Measurements from ENCODE around the gene BRD9. TPM values are rescaled to one million over a fixed set of nuclear protein-coding genes. Genes with fewer than 3 reads are reported as not detected.
A peak's percentile ranks its signal among the peaks of the same experiment; 100 is the strongest.

BRD9 gene
- total and polyA plus RNA-seq, 2 of the 13 experiments (the other 11 are each of a cell fraction or from before 2014, with no cell fraction given) = 5.2 to 22.9 TPM

GRCh38 chr5:919356-920000, 26.9 kb upstream of the BRD9 start (continued):
- TF ChIP-seq NFE2L2 (IDR thresholded peaks at IDR 0.05; ENCODE audit: low read length) (peak; percentile 60; the same call in 1 of the 2 replicates), HCFC1 (IDR thresholded peaks at IDR 0.05; ENCODE audit: low read depth, low read length) (no peak), RXRB (CRISPR knock-in tag; IDR thresholded peaks at IDR 0.05; ENCODE audit: borderline replicate concordance) (peak; percentile 98), TFDP2 (CRISPR knock-in tag; IDR thresholded peaks at IDR 0.05) (no peak), ZNF589 (CRISPR knock-in tag; conservative IDR thresholded peaks at IDR 0.05) (no peak), EP300 (IDR thresholded peaks at IDR 0.05; ENCODE audit: low read depth in 2 of 2, low read length in 2 of 2) (peak; percentile 85), EP300 (CRISPR knock-in tag; IDR thresholded peaks at IDR 0.05; ENCODE audit: borderline replicate concordance) (peak; percentile 74; the same call in 1 of the 2 replicates), ZSCAN20 (CRISPR knock-in tag; IDR thresholded peaks at IDR 0.05; ENCODE audit: borderline replicate concordance) (no peak), ZNF546 (CRISPR knock-in tag; conservative IDR thresholded peaks at IDR 0.05) (no peak), ELF3 (CRISPR knock-in tag; IDR thresholded peaks at IDR 0.05) (peak; percentile 72; the same call in 1 of the 2 replicates), NCOR1 (IDR thresholded peaks at IDR 0.05; ENCODE audit: borderline replicate concordance, low read length) (peak; percentile 69; the same call in 1 of the 2 replicates), RCOR2 (CRISPR knock-in tag; IDR thresholded peaks at IDR 0.05) (peak; percentile 80), TFAP4 (IDR thresholded peaks at IDR 0.05; ENCODE audit: borderline replicate concordance, low read depth) (peak; percentile 36; the same call in 1 of the 2 replicates), PAX8 (CRISPR knock-in tag; IDR thresholded peaks at IDR 0.05; ENCODE audit: borderline replicate concordance) (no peak), YEATS2 (CRISPR knock-in tag; IDR thresholded peaks at IDR 0.05; ENCODE audit: borderline replicate concordance) (peak; percentile 57; the same call in 1 of the 2 replicates), ZSCAN29 (CRISPR knock-in tag; conservative IDR thresholded peaks at IDR 0.05) (peak; percentile 45; the same call in 1 of the 2 replicates), CBFB (CRISPR knock-in tag; IDR thresholded peaks at IDR 0.05) (peak; percentile 93), NR1H2 (CRISPR knock-in tag; IDR thresholded peaks at IDR 0.05; ENCODE audit: borderline replicate concordance, low read depth) (no peak), HOXD1 (CRISPR knock-in tag; IDR thresholded peaks at IDR 0.05) (peak; percentile 52; the same call in 1 of the 2 replicates), TEAD3 (CRISPR knock-in tag; optimal IDR thresholded peaks at IDR 0.05; ENCODE audit: borderline replicate concordance) (peak; percentile 99), HDAC2 (CRISPR knock-in tag; IDR thresholded peaks at IDR 0.05) (peak; percentile 88), NFE2 (CRISPR knock-in tag; IDR thresholded peaks at IDR 0.05) (peak; percentile 68; the same call in 1 of the 2 replicates)
- TF ChIP-seq, protein P1, sequence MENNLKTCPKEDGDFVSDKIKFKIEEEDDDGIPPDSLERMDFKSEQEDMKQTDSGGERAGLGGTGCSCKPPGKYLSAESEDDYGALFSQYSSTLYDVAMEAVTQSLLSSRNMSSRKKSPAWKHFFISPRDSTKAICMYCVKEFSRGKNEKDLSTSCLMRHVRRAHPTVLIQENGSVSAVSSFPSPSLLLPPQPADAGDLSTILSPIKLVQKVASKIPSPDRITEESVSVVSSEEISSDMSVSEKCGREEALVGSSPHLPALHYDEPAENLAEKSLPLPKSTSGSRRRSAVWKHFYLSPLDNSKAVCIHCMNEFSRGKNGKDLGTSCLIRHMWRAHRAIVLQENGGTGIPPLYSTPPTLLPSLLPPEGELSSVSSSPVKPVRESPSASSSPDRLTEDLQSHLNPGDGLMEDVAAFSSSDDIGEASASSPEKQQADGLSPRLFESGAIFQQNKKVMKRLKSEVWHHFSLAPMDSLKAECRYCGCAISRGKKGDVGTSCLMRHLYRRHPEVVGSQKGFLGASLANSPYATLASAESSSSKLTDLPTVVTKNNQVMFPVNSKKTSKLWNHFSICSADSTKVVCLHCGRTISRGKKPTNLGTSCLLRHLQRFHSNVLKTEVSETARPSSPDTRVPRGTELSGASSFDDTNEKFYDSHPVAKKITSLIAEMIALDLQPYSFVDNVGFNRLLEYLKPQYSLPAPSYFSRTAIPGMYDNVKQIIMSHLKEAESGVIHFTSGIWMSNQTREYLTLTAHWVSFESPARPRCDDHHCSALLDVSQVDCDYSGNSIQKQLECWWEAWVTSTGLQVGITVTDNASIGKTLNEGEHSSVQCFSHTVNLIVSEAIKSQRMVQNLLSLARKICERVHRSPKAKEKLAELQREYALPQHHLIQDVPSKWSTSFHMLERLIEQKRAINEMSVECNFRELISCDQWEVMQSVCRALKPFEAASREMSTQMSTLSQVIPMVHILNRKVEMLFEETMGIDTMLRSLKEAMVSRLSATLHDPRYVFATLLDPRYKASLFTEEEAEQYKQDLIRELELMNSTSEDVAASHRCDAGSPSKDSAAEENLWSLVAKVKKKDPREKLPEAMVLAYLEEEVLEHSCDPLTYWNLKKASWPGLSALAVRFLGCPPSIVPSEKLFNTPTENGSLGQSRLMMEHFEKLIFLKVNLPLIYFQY (CRISPR knock-in tag; IDR thresholded peaks at IDR 0.05; ENCODE audit: borderline replicate concordance) = no peak
- TF ChIP-seq, protein P2, sequence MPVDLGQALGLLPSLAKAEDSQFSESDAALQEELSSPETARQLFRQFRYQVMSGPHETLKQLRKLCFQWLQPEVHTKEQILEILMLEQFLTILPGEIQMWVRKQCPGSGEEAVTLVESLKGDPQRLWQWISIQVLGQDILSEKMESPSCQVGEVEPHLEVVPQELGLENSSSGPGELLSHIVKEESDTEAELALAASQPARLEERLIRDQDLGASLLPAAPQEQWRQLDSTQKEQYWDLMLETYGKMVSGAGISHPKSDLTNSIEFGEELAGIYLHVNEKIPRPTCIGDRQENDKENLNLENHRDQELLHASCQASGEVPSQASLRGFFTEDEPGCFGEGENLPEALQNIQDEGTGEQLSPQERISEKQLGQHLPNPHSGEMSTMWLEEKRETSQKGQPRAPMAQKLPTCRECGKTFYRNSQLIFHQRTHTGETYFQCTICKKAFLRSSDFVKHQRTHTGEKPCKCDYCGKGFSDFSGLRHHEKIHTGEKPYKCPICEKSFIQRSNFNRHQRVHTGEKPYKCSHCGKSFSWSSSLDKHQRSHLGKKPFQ (CRISPR knock-in tag; IDR thresholded peaks at IDR 0.05; ENCODE audit: insufficient replicate concordance) = no peak

All from HepG2 (cell line).